Activated CD4-positive, alpha-beta T cell treated with anti-CD3 and anti-CD28 coated beads, Interleukin-2, amount 50 U/mL, for 24 hours (primary cell): Measurements from ENCODE around the gene ZNF281.
A peak's percentile ranks its signal among the peaks of the same experiment; 100 is the strongest.
"Not testable (repeated sequence)": the region's sequence is repeated elsewhere in the genome, so short reads cannot be mapped to it uniquely, and the experiment has no call there.

Source experiments
- DNase-seq, 2 donors: peaks; one replicate each; pipeline ENCODE4 v3.0.0-alpha.2; 2020; ENCODE audit warnings: low read depth in 1 of 2, low spot score in 1 of 2

ZNF281 gene

DNA sequence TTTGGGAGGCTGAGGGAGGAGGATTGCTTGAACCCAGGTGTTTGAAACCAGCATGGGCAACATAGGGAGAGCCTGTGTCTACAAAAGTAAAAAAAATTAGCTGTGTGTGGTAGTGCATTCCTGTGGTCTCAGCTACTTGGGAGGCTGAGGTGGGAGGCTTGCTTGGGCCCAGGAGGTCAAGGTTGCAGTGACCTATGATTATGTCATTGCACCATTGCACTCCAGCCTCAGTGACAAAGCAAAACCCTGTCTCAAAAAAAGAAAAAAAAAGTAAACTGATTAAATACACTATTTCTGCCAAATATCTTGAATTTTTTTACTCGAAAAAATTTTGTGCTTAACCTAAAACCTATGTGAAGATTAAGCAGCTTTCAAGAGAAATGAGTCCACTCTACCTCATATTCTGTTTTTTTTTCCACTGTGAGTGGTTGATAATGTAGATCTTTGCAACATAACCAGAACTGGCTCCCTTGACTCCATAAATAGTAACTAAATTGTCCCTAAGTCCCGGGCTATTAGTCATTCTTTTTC, 19.4 kb upstream of the ZNF281 start:
- no peak for DNase-seq

DNA sequence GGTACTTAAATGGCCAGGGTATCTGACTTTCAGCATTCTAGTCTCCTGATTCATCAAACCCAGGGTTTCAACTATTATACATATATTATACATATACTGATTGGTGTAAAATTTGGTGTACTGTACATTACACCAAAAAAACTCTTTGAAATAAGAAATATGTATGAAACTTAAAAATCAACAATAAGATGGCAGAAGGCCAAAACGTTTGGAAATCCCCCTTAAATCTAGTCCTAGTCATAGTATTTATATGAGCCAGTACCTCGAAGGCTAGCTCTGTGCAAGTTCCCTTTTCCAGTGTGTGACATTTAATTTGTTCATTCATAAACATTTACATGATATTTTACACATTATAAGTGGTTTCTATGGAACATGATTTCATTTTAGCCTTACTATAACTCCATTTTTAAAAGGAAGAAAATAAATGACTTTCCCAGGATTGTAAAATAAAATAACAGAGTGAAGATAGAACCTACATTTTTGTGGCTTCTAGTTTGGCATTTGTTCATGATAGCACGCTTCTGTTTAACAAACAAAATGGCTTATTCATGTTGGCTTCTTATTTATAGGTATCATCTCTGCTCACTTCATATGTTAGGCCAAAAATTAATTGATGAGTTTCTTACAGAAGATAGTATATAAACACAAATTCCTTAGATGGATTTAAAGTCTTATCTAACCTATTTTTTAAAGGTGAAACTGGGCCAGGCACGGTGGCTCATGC, 18.8 kb upstream of the ZNF281 start:
- DNase-seq = no peak

DNA sequence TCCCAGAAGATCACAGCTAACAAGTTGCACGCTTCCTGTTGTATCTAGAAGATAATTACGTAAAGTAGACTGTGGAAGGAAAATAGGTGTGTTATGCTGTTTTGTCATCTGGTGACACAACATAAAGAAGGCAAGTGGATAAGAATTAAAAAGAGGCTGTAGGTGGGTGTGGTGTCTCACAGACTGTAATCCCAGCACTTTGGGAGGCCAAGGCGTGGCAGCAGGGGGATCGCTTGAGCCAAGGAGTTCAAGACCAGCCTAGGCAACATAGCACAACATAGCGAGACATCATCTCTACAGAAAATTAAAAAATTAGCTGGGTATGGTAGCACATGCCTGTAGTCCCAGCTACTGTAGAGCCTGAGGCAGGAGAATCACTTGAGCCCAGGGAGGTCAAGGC, 17.9 kb upstream of the ZNF281 start:
- DNase-seq = no peak

DNA sequence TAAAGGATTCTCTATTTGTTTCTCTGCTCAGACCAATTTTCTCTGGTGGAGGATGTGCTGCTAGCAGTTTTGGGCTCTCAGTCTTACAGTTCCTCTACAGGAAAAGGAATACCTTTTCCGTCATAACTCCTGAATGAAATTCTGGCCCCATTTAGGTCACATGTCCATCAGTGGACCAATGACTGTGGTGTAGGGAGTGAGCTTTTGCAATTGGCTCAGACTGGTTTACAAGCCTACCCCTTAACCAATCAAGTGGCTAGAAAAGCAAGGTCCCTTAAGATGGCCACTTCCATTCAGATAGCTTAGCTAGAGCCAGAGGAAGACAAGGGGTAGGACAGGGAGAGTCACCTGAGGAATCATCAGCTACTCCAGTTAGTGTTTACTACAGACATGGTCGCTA, 16.4 kb upstream of the ZNF281 start:
- no peak for DNase-seq

GRCh38 chr1:200423235-200423634, 13.4 kb upstream of the ZNF281 start:
- no peak for DNase-seq

DNA sequence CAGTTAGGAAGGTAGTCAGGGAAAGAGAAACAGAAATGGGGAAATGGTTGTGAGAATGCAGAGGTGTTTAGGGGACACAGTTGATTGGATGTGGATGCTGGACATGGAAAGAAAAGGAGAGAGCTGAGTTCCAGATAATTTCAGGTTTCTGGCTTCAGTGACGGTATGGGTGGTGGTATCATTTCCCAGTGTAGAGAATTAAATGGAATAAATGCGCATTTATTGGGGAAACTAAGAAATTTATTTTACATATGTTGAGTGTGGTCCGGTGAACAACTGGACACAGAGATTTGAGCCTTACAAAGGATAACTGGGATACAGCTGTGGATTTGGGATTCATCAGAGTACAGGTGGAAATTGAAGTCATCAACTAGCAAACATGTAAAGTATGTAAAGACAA, 12.4 kb upstream of the ZNF281 start:
- DNase-seq = no peak

- no peak for DNase-seq
Measured at GRCh38 chr1:200415789-200416593, 6.2 kb upstream of the ZNF281 start.

- no peak for DNase-seq
Measured at GRCh38 chr1:200415227-200415626, 5.4 kb upstream of the ZNF281 start.

DNA sequence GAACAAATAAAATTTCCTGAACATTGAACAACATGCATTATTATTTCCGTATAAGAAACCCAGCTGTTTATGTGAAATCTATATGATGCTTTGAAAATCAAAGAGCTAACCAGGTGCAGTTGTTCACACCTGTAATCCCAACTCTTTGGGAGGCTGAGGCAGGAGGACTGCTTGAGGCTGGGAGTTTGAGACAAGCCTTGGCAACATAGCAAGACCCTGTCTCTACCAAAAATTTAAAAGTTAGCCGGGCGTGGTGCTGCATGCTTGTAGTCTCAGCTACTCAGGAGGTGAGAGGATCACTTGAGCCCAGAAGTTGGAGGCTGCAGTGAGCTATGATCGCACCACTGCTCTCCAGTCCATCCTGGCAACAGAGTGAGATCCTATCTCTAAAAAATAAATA, 4.8 kb upstream of the ZNF281 start:
- no peak for DNase-seq

DNA sequence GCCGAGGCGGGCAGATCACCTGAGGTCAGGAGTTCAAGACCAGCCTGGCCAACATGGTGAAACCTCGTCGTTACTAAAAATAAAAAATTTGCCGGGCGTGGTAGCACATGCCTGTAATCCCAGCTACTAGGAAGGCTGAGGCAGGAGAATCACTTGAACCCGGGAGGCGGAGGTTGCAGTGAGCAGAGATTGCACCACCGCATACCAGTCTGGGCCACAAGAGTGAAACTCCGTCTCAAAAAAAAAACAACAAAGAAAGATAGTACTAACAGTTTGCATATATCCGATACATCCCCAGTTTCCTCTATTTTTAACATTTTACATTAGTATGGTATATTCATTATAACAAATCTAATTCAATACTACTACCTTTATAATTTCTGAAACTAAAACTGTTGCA, 3.9 kb upstream of the ZNF281 start:
- not testable (repeated sequence) for DNase-seq

DNA sequence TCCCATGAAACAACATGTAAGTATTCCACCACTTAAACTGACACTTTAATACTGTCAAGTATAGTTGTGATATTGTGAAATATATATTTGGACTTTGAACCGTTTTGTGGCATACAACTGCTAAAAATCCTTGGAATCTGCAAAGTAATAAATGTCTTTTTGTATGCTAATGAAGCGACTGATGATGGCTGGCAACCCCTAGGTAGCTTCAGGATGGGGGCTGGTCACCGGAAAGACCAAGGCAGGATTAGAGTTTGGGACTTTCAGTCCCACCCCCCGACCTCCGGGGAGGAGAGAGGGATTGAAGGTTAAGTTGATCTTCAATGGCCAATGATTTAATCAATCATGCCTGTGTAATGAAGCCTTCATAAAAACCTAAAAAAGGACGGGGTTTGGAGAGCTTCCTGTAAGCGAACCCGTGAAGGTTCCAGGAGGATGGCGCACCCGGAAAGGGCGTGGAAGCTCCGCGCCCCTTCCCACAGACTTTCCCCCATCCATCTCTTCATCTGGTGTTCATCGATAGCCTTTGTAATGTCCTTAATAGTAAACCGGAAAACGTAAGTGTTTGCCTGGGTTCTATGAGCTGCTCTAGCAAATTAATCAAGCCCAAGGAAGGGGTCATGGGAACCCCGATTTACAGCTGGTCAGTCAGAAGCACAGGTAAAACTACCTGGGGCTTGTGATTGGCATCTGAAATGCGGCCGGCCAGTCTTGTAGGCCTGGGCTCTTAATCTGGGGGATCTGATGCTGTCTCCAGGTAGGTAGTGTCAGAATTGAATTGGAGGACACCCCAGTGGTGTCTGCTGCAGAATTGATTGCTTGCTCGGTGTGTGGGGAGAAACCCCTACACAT, 1.8 kb upstream of the ZNF281 start:
- DNase-seq = no peak

- no peak for DNase-seq
Measured at GRCh38 chr1:200410566-200410878, 686 bp upstream of the ZNF281 start.

DNA sequence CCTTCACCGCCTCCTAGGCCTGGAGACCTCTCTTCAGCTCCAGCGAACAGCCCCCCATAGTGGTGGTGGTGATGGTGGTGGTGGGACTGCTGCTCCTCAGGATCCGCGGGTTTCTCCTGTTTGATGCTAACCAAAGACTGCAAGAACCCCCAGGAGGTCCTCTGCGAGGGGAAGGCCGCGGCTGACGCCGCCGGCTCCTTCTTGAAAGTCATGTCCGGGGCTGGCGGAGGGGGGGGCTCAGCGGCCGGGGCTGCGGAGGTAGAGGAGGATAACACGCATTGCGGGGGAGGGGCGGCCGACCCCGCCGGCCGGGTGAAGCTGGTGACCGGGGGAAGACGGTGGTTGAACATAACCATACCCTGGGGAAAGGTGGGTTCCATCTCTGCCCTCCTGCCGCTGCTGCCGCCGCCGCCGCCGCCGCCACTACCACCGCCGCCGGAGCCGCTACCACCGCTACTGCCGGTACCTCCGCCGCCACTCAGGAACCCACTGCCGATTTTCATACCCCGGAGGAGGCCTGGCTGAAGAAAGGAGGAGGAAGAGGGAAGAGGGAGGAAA, 554 bp downstream of the ZNF281 start:
- DNase-seq = peak in 1 of 2 donors; percentile 6

DNA sequence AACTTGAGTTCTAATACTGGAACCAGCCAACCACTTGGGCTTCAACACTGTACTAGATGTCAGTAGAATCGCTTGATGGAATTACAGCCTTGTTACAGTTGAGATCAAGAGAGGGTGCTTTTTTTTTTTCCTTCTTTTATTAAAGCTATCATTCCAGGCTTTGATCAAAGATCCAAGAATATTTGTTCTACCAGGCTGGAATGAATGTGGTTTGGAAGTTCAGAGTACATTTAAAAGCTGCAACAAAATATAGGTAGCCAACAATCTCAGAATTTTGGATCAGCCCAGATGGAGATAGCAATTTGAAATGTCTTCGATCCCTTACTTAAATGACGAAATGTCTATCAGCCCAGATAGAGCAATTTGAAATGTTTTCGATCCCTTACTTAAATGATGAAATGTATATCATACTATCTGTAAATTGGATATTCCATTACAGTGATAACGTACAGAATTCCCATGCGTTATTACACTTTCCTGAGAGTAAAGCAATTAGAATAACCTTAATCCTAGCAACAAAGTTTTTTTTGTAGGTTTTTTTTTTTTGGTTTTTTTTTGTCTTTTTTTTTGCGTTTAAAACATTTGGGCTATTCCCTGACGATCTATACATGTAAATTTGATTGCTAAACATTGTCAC, 3.6 kb downstream of the ZNF281 start:
- no peak for DNase-seq

DNA sequence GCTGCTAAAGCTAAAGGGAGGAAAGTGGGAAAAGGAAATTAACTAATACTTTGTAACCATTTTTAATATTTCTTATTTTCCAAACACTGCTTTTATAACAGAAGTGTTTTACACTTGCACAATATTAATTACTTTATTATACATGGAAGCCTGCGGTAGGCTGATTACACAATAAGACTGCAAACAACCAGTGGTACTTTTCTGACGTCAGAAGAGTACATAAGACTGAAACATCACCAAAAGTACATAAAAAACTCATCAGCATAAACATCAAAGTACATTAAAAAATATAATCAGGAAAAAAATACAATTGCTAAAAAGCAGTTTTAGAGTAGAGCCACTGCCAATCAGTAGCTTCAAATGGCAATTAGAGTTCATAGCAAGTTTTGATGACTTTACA, 4.6 kb downstream of the ZNF281 start:
- no peak for DNase-seq

- no peak for DNase-seq
Measured at GRCh38 chr1:200401708-200402107, 8.1 kb downstream of the ZNF281 start.

GRCh38 chr1:200401263-200401662, 8.6 kb downstream of the ZNF281 start:
- no peak for DNase-seq

- DNase-seq = no peak
Measured at GRCh38 chr1:200400556-200400955, 9.3 kb downstream of the ZNF281 start.

DNA sequence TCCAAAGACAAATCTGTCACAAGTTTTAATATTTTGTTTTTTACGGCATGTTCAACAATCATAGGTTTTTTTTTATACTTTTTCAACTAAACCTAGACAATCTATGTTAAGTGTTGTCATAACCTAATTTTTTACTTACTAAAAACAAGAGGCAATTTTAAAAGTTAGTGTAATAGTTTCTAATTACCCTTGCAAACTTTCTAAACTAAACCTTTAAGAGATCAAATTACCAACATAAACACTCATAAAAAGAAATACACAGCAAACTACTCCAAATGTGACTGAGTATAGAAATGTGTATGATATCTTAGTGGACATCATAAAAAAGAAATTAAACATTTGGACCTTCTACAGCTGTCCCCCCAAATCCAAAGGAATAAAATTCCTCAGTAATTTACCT, 10.0 kb downstream of the ZNF281 start:
- no peak for DNase-seq

- DNase-seq = no peak
Measured at GRCh38 chr1:200398373-200398772, 11.5 kb downstream of the ZNF281 start.

DNA sequence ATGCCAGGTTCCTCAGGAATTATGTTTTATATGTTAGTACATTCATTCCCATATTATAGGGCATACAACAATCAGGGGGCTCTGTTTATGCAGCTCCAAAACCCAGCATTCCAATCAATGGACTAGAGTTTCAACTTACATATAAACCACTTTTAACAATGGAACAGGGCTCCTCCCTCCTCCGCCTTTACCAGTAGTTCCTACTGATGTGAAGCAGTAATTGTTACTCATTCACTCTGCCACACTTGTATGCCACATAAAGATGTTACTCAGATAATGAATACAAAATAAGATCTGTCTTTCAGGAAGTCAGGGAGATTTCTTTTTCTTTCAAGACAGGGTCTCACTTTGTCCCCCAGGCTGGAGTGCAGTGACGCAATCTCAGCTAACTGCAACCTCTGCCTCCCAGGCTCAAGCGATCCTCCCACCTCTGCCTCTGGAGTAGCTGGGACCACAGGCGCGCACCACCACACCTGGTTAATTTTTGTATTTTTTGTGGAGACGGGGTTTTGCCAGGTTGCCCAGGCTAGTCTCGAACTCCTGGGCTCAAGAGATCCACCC, 17.1 kb downstream of the ZNF281 start:
- no peak for DNase-seq
